ENCODE measurements around the gene ACOT7.

ACOT7 gene

DNA sequence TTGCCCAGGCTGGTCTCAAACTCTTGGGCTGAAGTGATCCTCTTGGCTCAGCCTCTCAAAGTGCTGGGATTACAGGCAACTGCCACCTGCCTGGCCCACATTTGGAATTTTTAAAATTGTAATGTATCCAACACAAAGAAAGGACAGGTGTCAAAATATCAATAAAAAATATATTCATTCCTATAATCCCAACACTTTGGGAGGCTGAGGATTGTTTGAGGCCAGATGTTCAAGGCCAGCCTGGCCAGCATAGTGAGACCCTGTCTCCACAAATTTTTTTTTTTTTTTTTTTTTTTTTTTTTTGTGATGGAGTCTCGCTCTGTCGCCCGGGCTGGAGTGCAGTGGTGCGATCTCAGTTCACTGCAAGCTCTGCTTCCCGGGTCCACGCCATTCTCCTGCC is 16.2 kb upstream of the ACOT7 start:
- TF ChIP-seq, protein P1, sequence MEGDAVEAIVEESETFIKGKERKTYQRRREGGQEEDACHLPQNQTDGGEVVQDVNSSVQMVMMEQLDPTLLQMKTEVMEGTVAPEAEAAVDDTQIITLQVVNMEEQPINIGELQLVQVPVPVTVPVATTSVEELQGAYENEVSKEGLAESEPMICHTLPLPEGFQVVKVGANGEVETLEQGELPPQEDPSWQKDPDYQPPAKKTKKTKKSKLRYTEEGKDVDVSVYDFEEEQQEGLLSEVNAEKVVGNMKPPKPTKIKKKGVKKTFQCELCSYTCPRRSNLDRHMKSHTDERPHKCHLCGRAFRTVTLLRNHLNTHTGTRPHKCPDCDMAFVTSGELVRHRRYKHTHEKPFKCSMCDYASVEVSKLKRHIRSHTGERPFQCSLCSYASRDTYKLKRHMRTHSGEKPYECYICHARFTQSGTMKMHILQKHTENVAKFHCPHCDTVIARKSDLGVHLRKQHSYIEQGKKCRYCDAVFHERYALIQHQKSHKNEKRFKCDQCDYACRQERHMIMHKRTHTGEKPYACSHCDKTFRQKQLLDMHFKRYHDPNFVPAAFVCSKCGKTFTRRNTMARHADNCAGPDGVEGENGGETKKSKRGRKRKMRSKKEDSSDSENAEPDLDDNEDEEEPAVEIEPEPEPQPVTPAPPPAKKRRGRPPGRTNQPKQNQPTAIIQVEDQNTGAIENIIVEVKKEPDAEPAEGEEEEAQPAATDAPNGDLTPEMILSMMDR (IDR thresholded peaks at IDR 0.05): no peak

DNA sequence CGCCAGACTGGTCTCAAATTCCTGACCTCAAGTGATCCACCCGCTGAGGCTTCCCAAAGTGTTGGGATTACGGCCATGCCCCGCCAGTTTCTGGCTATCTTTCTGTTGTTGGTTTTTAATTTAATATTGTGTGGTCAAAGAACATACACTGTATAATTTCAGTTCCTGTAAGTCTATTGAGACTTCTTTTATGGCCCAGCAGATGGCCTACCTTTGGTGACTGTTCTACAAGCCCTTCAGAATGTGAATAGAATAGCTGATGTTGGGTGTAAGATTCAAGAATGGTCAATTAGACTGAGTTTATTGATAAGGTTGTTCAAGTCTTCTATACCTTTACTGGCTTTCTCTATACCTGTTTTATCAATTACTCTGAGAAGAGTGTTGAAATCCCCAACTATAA is 15.5 kb upstream of the ACOT7 start:
- TF ChIP-seq, protein P1 (IDR thresholded peaks at IDR 0.05): no peak

DNA sequence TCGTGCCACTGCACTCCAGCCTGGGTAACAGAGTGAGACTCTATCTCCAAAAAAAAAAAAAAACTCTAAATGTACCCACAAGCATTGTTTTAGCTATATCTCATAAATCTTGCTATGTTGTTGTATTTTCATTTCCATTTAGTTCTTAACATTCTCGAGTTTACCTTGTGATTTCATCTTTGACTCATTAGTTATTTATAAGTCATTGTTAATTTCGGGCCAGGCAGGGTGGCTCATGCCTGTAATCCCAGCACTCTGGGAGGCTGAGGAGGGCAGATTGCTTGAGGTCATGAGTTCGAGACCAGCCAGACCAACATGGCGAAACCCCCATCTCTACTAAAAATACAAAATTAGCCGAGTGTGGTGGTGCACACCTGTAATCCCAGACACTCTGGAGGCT is 14.5 kb upstream of the ACOT7 start:
- TF ChIP-seq, protein P1 (IDR thresholded peaks at IDR 0.05): no peak

DNA sequence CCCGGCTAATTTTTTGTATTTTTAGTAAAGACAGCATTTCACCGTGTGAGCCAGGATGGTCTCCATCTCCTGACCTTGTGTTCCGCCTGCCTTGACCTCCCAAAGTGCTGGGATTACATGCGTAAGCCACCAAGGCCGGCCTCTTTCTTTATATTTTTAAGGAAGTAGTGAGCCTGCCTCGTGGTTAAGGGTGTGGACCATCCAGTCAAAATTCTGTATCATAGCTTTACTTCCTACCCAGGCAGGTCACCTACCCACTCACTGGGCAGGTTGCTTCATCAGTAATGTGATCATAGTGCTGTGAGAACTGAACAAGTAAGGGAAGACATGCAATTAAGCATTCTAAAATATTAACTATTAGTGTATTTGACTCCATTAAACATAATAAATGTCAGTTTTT is 8.1 kb upstream of the ACOT7 start:
- TF ChIP-seq, protein P1 (IDR thresholded peaks at IDR 0.05): no peak

DNA sequence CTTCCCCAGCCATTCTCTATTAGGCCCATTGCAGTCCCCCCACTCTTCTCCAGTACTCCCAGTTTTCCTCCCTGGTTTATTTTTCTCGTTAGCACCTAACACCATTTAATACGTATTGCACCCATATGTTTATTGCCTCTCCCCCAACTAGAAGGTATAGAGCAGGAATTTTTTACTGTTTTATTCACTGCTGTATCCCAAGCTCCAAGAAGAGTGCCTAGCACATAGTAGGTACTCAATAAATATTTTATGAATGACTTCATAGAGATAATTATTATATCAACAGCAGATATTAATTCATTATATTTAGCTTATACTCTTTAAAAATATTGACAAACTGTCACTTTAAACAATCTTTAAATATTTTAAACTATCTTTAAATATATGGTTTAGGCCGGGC is 5.7 kb upstream of the ACOT7 start:
- TF ChIP-seq, protein P1 (IDR thresholded peaks at IDR 0.05): no peak

DNA sequence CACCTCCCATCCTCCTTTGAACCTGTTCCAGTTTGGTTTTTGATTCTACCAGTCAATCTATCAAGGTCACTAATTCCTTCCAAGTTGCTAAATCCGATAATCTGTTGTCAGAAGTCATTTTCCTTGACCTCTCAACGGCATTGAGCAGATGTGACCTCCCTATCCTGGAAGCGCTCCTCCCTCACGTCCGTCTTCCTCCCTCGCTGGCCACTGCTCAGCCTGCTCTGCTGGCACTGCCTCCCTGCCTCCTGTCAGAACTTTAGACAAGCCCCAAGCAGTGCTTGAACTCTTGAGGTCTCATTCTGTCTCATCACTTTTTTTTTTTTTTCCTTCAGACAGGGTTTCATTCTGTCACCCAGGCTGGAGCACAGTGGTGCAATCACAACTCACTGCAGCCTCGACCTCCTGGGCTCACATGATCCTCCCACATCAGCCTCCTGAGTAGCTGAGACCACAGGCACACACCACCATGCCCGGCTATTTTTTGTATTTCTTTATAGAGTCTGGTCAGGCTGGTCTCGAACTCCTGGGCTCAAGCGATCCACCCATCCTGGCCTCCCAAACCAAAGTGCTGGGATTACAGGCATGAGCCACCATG is 4.4 kb upstream of the ACOT7 start:
- TF ChIP-seq, protein P1 (IDR thresholded peaks at IDR 0.05): no peak

DNA sequence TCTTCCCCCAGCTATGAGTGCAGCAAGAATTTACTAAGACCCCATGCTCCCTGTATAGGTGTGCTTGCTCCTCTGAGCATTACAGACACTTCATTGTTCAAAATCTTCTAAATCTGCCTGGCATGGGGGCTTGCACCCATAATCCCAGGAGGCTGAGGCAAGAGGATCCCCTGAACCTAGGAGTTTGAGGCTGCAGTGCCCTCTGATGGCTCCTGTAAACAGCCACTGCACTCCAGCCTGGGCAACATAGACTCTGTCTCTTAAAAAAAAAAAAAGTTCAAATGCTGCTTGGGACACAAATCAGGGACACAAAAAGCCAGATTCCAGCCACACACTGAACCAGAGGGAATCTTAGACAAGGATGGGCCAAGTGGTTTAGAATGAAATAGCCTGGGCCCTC is 3.4 kb upstream of the ACOT7 start:
- TF ChIP-seq, protein P1 (IDR thresholded peaks at IDR 0.05): no peak

DNA sequence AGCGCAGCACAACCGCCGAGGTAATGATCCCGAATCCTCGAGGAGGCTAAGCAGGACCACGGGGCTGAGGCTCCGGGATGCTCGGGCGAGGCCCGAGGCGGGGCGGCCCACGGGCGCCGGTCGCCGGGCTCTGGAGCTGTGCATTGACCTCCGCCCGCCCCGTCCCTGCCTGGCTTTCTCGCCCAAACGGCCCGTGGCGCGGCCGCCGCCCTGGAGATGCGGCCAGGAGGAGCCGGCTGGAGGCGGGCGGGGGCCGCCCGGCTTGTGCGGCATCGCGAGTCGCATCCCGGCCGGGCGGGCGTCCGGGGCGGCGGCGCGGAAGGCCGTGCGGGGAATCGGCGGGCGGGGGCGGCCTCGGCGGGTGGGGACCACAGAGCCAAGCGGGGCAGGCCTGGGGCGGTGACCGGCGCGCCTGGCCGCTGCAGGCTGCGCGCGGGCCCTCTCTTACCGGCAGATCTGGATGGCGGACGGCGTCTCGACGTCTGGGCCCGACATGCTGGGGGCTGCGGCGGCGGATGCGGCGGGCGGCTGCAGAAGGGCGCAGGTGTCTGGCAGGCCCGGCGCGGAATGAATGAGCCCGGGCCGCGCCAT is 663 bp downstream of the ACOT7 start:
- TF ChIP-seq, protein P1 (IDR thresholded peaks at IDR 0.05): no peak
